Measurements from ENCODE around the gene LBH. TPM values are rescaled to one million over a fixed set of nuclear protein-coding genes. Genes with fewer than 3 reads are reported as not detected.

LBH gene
- total RNA-seq, 1 experiment from 2014 or later, result 7.1 TPM

- H4K20me1 ChIP-seq (ENCODE audit: insufficient read depth, low read depth, low read length), result no peaks in the 10 kb centered on the region
- H3K36me3 ChIP-seq (ENCODE audit: insufficient read depth, low read length), result no peaks in the 10 kb centered on the region
- H3K9ac ChIP-seq (ENCODE audit: low read length), result no peak overlapping the region
- no peaks in the 10 kb centered on the region for H3K79me2 ChIP-seq (ENCODE audit: low read length)
- H3K27me3 ChIP-seq (ENCODE audit: low read length), result no peaks in the 10 kb centered on the region
- no peak overlapping the region for H3K4me3 ChIP-seq (ENCODE audit: low read length)
- H2AFZ ChIP-seq (ENCODE audit: low read length), result no peak overlapping the region
- no peaks in the 10 kb centered on the region for H3K9me3 ChIP-seq (ENCODE audit: low read length)
- H3K4me1 ChIP-seq (ENCODE audit: low read length), result no peaks in the 10 kb centered on the region
- no peak for DNase-seq
- H3K4me2 ChIP-seq (ENCODE audit: low read depth, low read length, poor library complexity, severe bottlenecking), result no peak overlapping the region
- no peak overlapping the region for H3K27ac ChIP-seq (ENCODE audit: low read length)
- no peaks in the 10 kb centered on the region for H3K9me2 ChIP-seq (replicated peaks; ENCODE audit: insufficient read depth, low read length)
Observed at GRCh38 chr2:30254685-30255001, 23.3 kb downstream of the LBH start.

- Histone ChIP-seq H3K4me3 (ENCODE audit: low read length) (no peak overlapping the region), H3K36me3 (ENCODE audit: insufficient read depth, low read length) (no peaks in the 10 kb centered on the region), H3K27me3 (ENCODE audit: low read length) (no peaks in the 10 kb centered on the region), H3K9ac (ENCODE audit: low read length) (no peak overlapping the region), H3K79me2 (ENCODE audit: low read length) (no peaks in the 10 kb centered on the region), H3K27ac (ENCODE audit: low read length) (no peak overlapping the region), H3K9me3 (ENCODE audit: low read length) (no peaks in the 10 kb centered on the region), H2AFZ (ENCODE audit: low read length) (no peak overlapping the region), H3K9me2 (replicated peaks; ENCODE audit: insufficient read depth, low read length) (no peaks in the 10 kb centered on the region), H4K20me1 (ENCODE audit: insufficient read depth, low read depth, low read length) (no peaks in the 10 kb centered on the region), H3K4me1 (ENCODE audit: low read length) (no peaks in the 10 kb centered on the region), H3K4me2 (ENCODE audit: low read depth, low read length, poor library complexity, severe bottlenecking) (no peak overlapping the region)
- DNase-seq, result no peak
Observed at GRCh38 chr2:30255026-30255425, 23.7 kb downstream of the LBH start.

- Histone ChIP-seq H2AFZ (ENCODE audit: low read length) (no peak overlapping the region), H3K36me3 (ENCODE audit: insufficient read depth, low read length) (no peaks in the 10 kb centered on the region), H3K9ac (ENCODE audit: low read length) (no peak overlapping the region), H3K9me3 (ENCODE audit: low read length) (no peaks in the 10 kb centered on the region), H3K27me3 (ENCODE audit: low read length) (no peaks in the 10 kb centered on the region), H3K79me2 (ENCODE audit: low read length) (no peaks in the 10 kb centered on the region), H3K4me2 (ENCODE audit: low read depth, low read length, poor library complexity, severe bottlenecking) (no peak overlapping the region), H3K9me2 (replicated peaks; ENCODE audit: insufficient read depth, low read length) (no peaks in the 10 kb centered on the region), H3K4me3 (ENCODE audit: low read length) (no peak overlapping the region), H4K20me1 (ENCODE audit: insufficient read depth, low read depth, low read length) (no peaks in the 10 kb centered on the region), H3K27ac (ENCODE audit: low read length) (no peak overlapping the region), H3K4me1 (ENCODE audit: low read length) (no peaks in the 10 kb centered on the region)
- no peak for DNase-seq
Observed at GRCh38 chr2:30255466-30256408, 24.4 kb downstream of the LBH start.

GRCh38 chr2:30257266-30258214, 26.2 kb downstream of the LBH start:
- H3K27ac ChIP-seq (ENCODE audit: low read length), result no peak overlapping the region
- H3K36me3 ChIP-seq (ENCODE audit: insufficient read depth, low read length), result no peaks in the 10 kb centered on the region
- H3K4me3 ChIP-seq (ENCODE audit: low read length), result no peak overlapping the region
- no peaks in the 10 kb centered on the region for H3K79me2 ChIP-seq (ENCODE audit: low read length)
- no peaks in the 10 kb centered on the region for H3K27me3 ChIP-seq (ENCODE audit: low read length)
- H3K9ac ChIP-seq (ENCODE audit: low read length), result no peak overlapping the region
- no peak overlapping the region for H3K4me2 ChIP-seq (ENCODE audit: low read depth, low read length, poor library complexity, severe bottlenecking)
- no peaks in the 10 kb centered on the region for H3K4me1 ChIP-seq (ENCODE audit: low read length)
- H4K20me1 ChIP-seq (ENCODE audit: insufficient read depth, low read depth, low read length), result no peaks in the 10 kb centered on the region
- H2AFZ ChIP-seq (ENCODE audit: low read length), result no peak overlapping the region
- DNase-seq, result no peak
- no peaks in the 10 kb centered on the region for H3K9me3 ChIP-seq (ENCODE audit: low read length)
- H3K9me2 ChIP-seq (replicated peaks; ENCODE audit: insufficient read depth, low read length), result no peaks in the 10 kb centered on the region

GRCh38 chr2:30259071-30259470, 27.7 kb downstream of the LBH start:
- DNase-seq, result no peak
- Histone ChIP-seq H3K79me2 (ENCODE audit: low read length) (no peaks in the 10 kb centered on the region), H3K27me3 (ENCODE audit: low read length) (no peaks in the 10 kb centered on the region), H3K4me2 (ENCODE audit: low read depth, low read length, poor library complexity, severe bottlenecking) (no peak overlapping the region), H3K9me3 (ENCODE audit: low read length) (no peaks in the 10 kb centered on the region), H3K36me3 (ENCODE audit: insufficient read depth, low read length) (no peaks in the 10 kb centered on the region), H3K4me1 (ENCODE audit: low read length) (no peaks in the 10 kb centered on the region), H3K27ac (ENCODE audit: low read length) (no peak overlapping the region), H3K9ac (ENCODE audit: low read length) (no peak overlapping the region), H3K4me3 (ENCODE audit: low read length) (no peak overlapping the region), H4K20me1 (ENCODE audit: insufficient read depth, low read depth, low read length) (no peaks in the 10 kb centered on the region), H2AFZ (ENCODE audit: low read length) (no peak overlapping the region), H3K9me2 (replicated peaks; ENCODE audit: insufficient read depth, low read length) (no peaks in the 10 kb centered on the region)

GRCh38 chr2:30259827-30260679, 28.7 kb downstream of the LBH start:
- Histone ChIP-seq H4K20me1 (ENCODE audit: insufficient read depth, low read depth, low read length) (no peaks in the 10 kb centered on the region), H3K79me2 (ENCODE audit: low read length) (no peaks in the 10 kb centered on the region), H3K4me3 (ENCODE audit: low read length) (no peak overlapping the region), H3K4me1 (ENCODE audit: low read length) (no peaks in the 10 kb centered on the region), H3K36me3 (ENCODE audit: insufficient read depth, low read length) (no peaks in the 10 kb centered on the region), H3K9ac (ENCODE audit: low read length) (no peak overlapping the region), H3K9me2 (replicated peaks; ENCODE audit: insufficient read depth, low read length) (no peaks in the 10 kb centered on the region), H3K4me2 (ENCODE audit: low read depth, low read length, poor library complexity, severe bottlenecking) (no peak overlapping the region), H3K9me3 (ENCODE audit: low read length) (no peaks in the 10 kb centered on the region), H3K27ac (ENCODE audit: low read length) (no peak overlapping the region), H2AFZ (ENCODE audit: low read length) (no peak overlapping the region), H3K27me3 (ENCODE audit: low read length) (no peaks in the 10 kb centered on the region)
- no peak for DNase-seq

GRCh38 chr2:30260941-30261340, 29.6 kb downstream of the LBH start:
- no peak overlapping the region for H3K4me3 ChIP-seq (ENCODE audit: low read length)
- no peaks in the 10 kb centered on the region for H3K9me3 ChIP-seq (ENCODE audit: low read length)
- no peaks in the 10 kb centered on the region for H4K20me1 ChIP-seq (ENCODE audit: insufficient read depth, low read depth, low read length)
- H3K9ac ChIP-seq (ENCODE audit: low read length), result no peak overlapping the region
- no peaks in the 10 kb centered on the region for H3K36me3 ChIP-seq (ENCODE audit: insufficient read depth, low read length)
- DNase-seq, result no peak
- H3K9me2 ChIP-seq (replicated peaks; ENCODE audit: insufficient read depth, low read length), result no peaks in the 10 kb centered on the region
- H3K27me3 ChIP-seq (ENCODE audit: low read length), result no peaks in the 10 kb centered on the region
- no peaks in the 10 kb centered on the region for H3K4me1 ChIP-seq (ENCODE audit: low read length)
- H3K4me2 ChIP-seq (ENCODE audit: low read depth, low read length, poor library complexity, severe bottlenecking), result no peak overlapping the region
- no peak overlapping the region for H2AFZ ChIP-seq (ENCODE audit: low read length)
- no peak overlapping the region for H3K27ac ChIP-seq (ENCODE audit: low read length)
- no peaks in the 10 kb centered on the region for H3K79me2 ChIP-seq (ENCODE audit: low read length)

Measured in Karpas-422 (cell line).